ENCODE measurements around the gene IL19.

GRCh38 chr1:206723805-206724472 lies 46.6 kb upstream of the IL19 start:
- TF ChIP-seq CTCF (IDR thresholded peaks at IDR 0.05; ENCODE audit: low read depth, low read length) (no peak), EZH2phosphoT487 (IDR thresholded peaks at IDR 0.05; ENCODE audit: low read depth) (no peak)
